ENCODE data around the gene CAB39L.

Gene CAB39L

DNA sequence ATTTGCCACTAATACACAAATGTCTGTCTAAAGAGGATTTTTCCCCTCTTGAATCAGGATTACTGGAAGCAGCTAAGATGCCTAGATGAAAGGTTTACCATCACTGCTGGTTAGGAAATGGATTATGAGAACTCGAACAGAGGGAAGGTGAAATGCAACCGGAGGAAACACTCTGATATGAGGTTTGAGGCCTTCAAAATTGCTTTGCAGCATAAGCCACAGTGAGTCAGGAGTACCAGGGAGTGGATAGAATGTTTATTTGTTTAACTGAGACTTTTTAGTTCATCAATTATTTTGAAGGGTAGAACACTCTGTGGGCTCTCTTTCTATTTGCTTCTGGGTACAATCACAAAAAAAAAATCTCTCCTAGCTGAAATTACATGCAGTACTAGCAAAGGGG lies 178.0 kb downstream of the CAB39L start:
- H3K36me3 ChIP-seq (ENCODE audit: control insufficient read depth in 1 of 2, insufficient read depth in 2 of 2, low read length in 2 of 2) = peaks cover under 1 to 43% of the 10 kb centered on the region in 2 donors
- H3K4me3 ChIP-seq (ENCODE audit: low read depth in 1 of 2, low read length in 2 of 2) = no peak overlapping the region
- no peak overlapping the region for H3K27ac ChIP-seq (ENCODE audit: low read length)
- H3K27me3 ChIP-seq (ENCODE audit: low read depth, low read length) = no peaks in the 10 kb centered on the region
- H3K9me3 ChIP-seq (ENCODE audit: control insufficient read depth in 1 of 2, low read length in 2 of 2) = no peaks in the 10 kb centered on the region
- no peaks in the 10 kb centered on the region for H3K4me1 ChIP-seq (ENCODE audit: control insufficient read depth in 1 of 2, insufficient read depth in 2 of 2, low read length in 2 of 2)

DNA sequence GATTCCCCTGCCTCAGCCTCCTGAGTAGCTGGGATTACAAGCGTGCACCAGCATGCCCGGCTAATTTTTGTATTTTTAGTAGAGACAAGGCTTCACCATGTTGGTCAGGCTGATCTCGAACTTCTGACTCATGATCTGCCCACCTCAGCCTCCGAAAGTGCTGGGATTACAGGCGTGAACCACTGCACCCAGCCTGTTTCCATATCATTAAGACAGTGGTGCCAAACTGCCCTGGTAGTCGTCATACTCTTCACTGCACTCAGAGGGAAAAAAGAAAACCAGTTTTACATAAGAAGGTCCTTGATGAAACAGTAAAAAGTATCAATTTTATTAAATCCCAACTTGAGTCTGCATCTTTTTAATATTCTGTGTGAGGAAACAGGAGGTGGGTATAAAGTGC lies 181.2 kb downstream of the CAB39L start:
- no peaks in the 10 kb centered on the region for H3K9me3 ChIP-seq (ENCODE audit: control insufficient read depth in 1 of 2, low read length in 2 of 2)
- no peak overlapping the region for H3K27ac ChIP-seq (ENCODE audit: low read length)
- H3K4me1 ChIP-seq (ENCODE audit: control insufficient read depth in 1 of 2, insufficient read depth in 2 of 2, low read length in 2 of 2) = no peaks in the 10 kb centered on the region
- H3K36me3 ChIP-seq (ENCODE audit: control insufficient read depth in 1 of 2, insufficient read depth in 2 of 2, low read length in 2 of 2) = peaks cover 8 to 55% of the 10 kb centered on the region in 2 donors
- H3K27me3 ChIP-seq (ENCODE audit: low read depth, low read length) = no peaks in the 10 kb centered on the region
- H3K4me3 ChIP-seq (ENCODE audit: low read depth in 1 of 2, low read length in 2 of 2) = no peak overlapping the region

DNA sequence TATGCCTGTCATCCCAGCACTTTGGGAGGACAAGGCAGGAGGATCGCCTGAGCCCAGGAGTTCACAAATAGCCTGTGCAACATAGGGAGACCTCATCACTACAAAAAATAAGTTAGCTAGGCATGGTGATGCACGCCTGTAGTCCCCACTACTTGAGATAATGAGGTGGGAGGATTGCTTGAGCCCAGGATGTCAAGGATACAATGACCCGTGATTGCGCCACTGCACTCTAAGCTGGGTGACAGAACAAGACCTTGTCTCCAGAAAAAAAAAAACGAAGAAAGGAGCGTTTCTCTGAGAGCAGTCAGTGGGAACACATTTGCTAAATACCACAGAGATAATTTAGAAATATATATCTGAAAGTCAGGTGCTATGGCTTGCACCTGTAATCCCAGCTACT lies 184.3 kb downstream of the CAB39L start:
- no peak overlapping the region for H3K4me3 ChIP-seq (ENCODE audit: low read depth in 1 of 2, low read length in 2 of 2)
- no peaks in the 10 kb centered on the region for H3K27me3 ChIP-seq (ENCODE audit: low read depth, low read length)
- H3K4me1 ChIP-seq (ENCODE audit: control insufficient read depth in 1 of 2, insufficient read depth in 2 of 2, low read length in 2 of 2) = no peaks in the 10 kb centered on the region
- no peaks in the 10 kb centered on the region for H3K9me3 ChIP-seq (ENCODE audit: control insufficient read depth in 1 of 2, low read length in 2 of 2)
- peaks cover 18 to 52% of the 10 kb centered on the region in 2 donors for H3K36me3 ChIP-seq (ENCODE audit: control insufficient read depth in 1 of 2, insufficient read depth in 2 of 2, low read length in 2 of 2)
- H3K27ac ChIP-seq (ENCODE audit: low read length) = no peak overlapping the region

All from muscle layer of duodenum (tissue), 2 donors.